Lower lobe of right lung (tissue), 2 donors: ENCODE results near the gene PDLIM7. TPM values are rescaled to one million over a fixed set of nuclear protein-coding genes. Genes with fewer than 3 reads are reported as not detected.

ENCODE experiments used
- ATAC-seq, 2 donors: fragments of 200-7000 bp; cut with Tn5 transposase; one replicate each; pipeline ENCODE4 v1.9.1; 2020 to 2022; ENCODE audit warnings: mild to moderate bottlenecking in 2 of 2, moderate library complexity in 2 of 2
- DNase-seq: peaks from one replicate; pipeline ENCODE4 v3.0.0-alpha.2; 2020
- H3K27ac ChIP-seq: fragments of 200-600 bp; one replicate; pipeline ENCODE4 v1.8.0; 2022
- H3K27me3 ChIP-seq: fragments of 200-600 bp; one replicate; pipeline ENCODE4 v1.8.0; 2022; ENCODE audit warnings: low read depth
- H3K36me3 ChIP-seq: fragments of 200-600 bp; one replicate; pipeline ENCODE4 v1.8.0; 2022; ENCODE audit warnings: mild to moderate bottlenecking
- H3K4me1 ChIP-seq: fragments of 200-600 bp; one replicate; pipeline ENCODE4 v1.8.0; 2022
- H3K4me3 ChIP-seq: fragments of 200-600 bp; one replicate; pipeline ENCODE4 v1.8.0; 2022; ENCODE audit warnings: mild to moderate bottlenecking
- H3K9me3 ChIP-seq: fragments of 200-600 bp; one replicate; pipeline ENCODE4 v1.8.0; 2022
- intact Hi-C: fragments of 100-400 bp; cut with DNase I; formaldehyde crosslinking; loops from one replicate; pipeline ENCODE4 v1.11.0; 2022
- total RNA-seq: library from RNA; stranded (reverse); fragmentation: NEBNext Ultra II Directional; extraction: Animal tissue kit (Norgen Biotek cat#: 25700); gene quantifications from one replicate; pipeline ENCODE4 v1.2.1, GENCODE V29; 2021
- TF ChIP-seq, protein P1 (sequence below): fragments of 200-600 bp; IDR thresholded peaks from one replicate; pipeline ENCODE4 v1.8.0; 2022; ENCODE audit warnings: antibody characterized with exemption, mild to moderate bottlenecking
- donor health status: DM: no; HTN: yes; CAD: no; lungs with severe emphysema.

Gene PDLIM7
- total RNA-seq, 1 donor from 2014 or later: 47.1 TPM

DNA sequence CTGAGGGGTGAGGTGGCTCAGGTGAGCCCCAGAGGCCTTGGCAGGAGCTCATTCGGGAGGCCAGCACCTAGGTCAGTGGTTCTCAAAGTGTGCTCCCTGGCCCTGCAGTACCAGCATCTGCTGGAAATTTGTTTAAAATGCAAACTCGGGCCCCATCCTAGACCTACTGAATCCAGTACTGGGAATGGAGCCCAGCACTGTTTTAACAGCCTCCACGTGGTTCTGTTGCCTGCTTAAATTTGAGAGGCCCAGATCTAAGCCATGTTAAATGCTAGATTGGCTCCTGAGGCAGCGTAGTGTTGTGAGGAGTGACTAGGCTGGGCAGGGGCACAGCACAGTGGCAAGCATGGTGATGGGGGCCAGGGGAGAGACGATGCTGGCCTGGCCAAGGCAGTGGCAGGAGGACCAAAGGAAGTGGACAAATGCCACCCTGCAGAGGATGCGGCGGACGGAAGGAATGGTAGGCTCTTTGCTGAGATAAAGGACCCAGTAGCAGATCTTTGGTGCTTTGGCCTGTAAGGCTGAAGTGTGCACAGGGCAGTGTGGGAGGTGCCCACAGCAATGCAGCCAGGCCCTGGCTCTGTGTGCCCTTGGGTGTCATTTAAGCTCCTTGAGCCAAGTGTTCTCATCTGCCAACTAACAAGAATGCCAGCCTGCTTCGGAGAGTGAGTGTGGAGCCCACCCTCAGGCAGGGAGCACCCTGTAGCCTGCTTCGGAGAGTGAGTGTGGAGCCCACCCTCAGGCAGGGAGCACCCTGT, 46.6 kb downstream of the PDLIM7 start:
- no peak for DNase-seq
- no peaks in the 10 kb centered on the region for H3K9me3 ChIP-seq
- intact Hi-C loops: loop anchor here (10.0 kb wide), 1 partner anchor 46 kb away; the partner anchor contains the start of genes F12 and PFN3
- no peak overlapping the region for H3K4me3 ChIP-seq
- no peaks in the 10 kb centered on the region for H3K36me3 ChIP-seq
- ATAC-seq: no peak
- peaks cover 34% of the 10 kb centered on the region for H3K4me1 ChIP-seq
- no peak overlapping the region for H3K27ac ChIP-seq
- TF ChIP-seq, protein P1, sequence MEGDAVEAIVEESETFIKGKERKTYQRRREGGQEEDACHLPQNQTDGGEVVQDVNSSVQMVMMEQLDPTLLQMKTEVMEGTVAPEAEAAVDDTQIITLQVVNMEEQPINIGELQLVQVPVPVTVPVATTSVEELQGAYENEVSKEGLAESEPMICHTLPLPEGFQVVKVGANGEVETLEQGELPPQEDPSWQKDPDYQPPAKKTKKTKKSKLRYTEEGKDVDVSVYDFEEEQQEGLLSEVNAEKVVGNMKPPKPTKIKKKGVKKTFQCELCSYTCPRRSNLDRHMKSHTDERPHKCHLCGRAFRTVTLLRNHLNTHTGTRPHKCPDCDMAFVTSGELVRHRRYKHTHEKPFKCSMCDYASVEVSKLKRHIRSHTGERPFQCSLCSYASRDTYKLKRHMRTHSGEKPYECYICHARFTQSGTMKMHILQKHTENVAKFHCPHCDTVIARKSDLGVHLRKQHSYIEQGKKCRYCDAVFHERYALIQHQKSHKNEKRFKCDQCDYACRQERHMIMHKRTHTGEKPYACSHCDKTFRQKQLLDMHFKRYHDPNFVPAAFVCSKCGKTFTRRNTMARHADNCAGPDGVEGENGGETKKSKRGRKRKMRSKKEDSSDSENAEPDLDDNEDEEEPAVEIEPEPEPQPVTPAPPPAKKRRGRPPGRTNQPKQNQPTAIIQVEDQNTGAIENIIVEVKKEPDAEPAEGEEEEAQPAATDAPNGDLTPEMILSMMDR: no peak
- H3K27me3 ChIP-seq: peaks cover 25% of the 10 kb centered on the region

DNA sequence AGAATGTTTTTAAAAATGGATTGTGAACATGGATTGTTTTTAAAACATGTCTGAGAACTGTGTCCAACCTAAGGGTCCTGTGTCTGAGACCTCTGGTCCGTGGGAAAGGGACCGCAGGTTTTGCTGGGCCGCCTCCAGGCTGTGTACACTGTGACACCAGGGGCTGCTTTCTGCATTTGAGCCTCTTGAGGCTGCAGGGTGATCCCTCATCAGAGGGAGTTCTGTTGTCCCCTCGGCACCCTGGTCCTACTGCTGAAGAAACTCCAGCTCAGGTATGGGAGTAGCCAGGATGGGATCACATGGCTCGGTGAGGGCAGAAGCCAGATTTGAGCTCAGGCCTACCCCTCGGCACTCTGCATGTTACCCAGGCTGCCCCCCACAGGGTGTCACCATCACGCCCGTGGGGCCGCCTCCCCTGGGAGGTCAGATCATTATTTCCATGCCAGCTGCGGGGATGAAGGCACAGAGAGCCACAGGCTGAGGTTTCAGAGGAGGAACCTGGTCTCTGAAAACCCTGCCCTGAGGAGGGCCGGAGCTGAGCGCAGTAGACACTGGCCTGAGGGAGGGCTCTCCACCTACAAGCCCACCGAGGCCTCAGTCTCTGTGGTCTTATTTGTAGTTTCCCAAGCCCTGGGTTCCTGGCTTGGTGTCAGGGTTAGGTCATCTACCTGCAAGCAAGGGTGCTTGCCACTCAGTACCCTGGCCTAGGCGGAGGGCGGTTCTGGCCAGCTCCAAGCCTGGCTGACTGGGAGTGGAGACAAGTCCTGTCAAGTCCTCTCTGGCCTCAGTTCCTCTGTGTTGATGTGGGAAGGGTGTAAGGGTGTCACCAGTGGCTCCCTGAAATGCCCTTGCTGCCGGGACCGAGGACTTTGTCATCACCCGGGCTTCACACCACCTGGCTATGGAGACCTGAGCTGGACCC, 48.0 kb downstream of the PDLIM7 start:
- DNase-seq: no peak
- peaks cover 25% of the 10 kb centered on the region for H3K27me3 ChIP-seq
- intact Hi-C loops: loop anchor here (10.0 kb wide), 1 partner anchor 45 kb away; the partner anchor contains the start of genes F12 and PFN3

DNA sequence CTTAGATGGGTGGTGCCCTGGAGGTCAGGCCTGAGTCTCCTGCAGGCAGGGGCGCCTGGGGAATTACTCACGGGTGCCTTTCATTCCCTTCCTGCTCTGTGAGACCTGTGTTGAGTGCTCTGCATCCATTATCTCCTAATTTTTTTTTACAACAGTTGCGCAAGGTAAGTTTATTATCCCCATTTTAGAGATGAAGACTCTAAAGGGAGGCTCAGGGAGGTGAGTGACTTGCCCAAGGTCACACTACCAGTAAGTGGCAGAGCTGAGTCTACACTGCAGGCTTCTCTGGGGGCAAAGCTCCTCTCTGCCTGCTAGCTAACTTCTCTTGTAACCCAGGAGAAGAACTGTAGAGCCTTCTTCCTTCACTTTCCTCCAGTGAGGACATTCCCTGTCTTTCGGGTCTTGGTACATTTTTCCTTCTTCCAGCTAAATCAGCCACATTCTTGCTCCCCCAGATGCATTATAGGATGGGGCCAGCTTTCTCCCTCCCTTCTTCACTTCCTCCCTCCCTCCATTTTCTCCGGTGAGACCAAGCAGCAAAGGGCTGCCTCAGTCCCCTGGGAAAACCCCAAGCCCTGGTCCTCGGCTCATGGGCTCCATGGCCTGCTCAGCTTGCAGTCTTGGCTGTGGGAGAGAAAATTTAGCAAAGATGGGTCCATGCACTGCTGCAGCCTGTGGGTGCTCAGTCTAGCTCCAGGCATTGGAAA, 49.0 kb downstream of the PDLIM7 start:
- H3K27me3 ChIP-seq: peaks cover 25% of the 10 kb centered on the region
- no peaks in the 10 kb centered on the region for H3K36me3 ChIP-seq
- intact Hi-C loops: no loop called here
- H3K9me3 ChIP-seq: no peaks in the 10 kb centered on the region
- DNase-seq: no peak
- H3K4me3 ChIP-seq: no peak overlapping the region
- H3K4me1 ChIP-seq: peaks cover 25% of the 10 kb centered on the region
- ATAC-seq: no peak
- TF ChIP-seq, protein P1: no peak
- H3K27ac ChIP-seq: no peak overlapping the region

More for the DNA sequence above, 48.0 kb downstream of the PDLIM7 start:
- Histone ChIP-seq H3K27ac (no peak overlapping the region), H3K36me3 (no peaks in the 10 kb centered on the region), H3K9me3 (no peaks in the 10 kb centered on the region), H3K4me3 (no peak overlapping the region), H3K4me1 (peaks cover 32% of the 10 kb centered on the region)
- ATAC-seq: no peak
- TF ChIP-seq, protein P1: no peak

DNA sequence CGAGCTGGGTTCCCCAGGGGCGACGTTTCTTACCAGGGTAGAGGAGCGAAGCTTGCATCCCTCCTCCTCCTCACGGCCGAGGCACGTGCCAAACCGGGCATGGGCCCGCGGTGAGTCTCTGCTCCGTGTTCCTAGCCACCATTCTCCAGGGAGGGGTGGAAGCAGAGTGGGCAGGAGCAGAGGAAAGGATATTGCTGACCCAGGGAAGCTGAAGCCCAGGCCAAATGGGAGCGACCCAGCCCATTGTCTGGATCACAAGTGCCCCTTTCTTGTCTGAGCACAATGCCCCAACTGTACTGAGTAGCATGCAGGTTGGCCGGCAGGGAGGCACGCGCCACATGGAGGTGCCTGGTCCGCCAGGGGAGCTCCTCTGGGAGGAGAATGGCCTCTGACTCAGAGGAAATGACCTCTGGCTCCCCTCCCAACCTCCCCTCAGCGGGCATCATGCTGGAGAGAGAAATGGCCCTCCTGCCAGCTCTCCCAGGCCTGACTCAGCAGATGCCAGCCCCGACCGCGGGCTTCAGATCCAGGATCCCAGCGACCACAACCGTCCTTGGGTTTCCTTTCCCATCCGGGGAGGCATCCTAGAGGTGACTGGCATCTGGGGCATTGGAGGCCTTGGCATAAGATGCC, 49.7 kb downstream of the PDLIM7 start:
- ATAC-seq: peak; percentile 11 to 17
- Histone ChIP-seq H3K36me3 (peaks cover 1% of the 10 kb centered on the region), H3K27ac (no peak overlapping the region), H3K4me3 (no peak overlapping the region), H3K27me3 (peaks cover 22% of the 10 kb centered on the region), H3K9me3 (no peaks in the 10 kb centered on the region), H3K4me1 (peaks cover 25% of the 10 kb centered on the region)
- TF ChIP-seq, protein P1: no peak
- intact Hi-C loops: no loop called here
- DNase-seq: no peak
